ENCODE data around the gene ABCC6. TPM values are rescaled to one million over a fixed set of nuclear protein-coding genes. Genes with fewer than 3 reads are reported as not detected.

Gene ABCC6
- total RNA-seq, 1 donor from 2014 or later: 1.5 TPM

GRCh38 chr16:16131659-16132058 is 91.6 kb downstream of the ABCC6 start:
- Mint-ChIP-seq H3K4me3 (ENCODE audit: unreplicated experiment) (no peak overlapping the region), H3K9me3 (ENCODE audit: low read depth) (no peaks in the 10 kb centered on the region), H3K27me3 (ENCODE audit: low read depth) (no peaks in the 10 kb centered on the region), H3K4me1 (ENCODE audit: low read depth) (peaks cover 4% of the 10 kb centered on the region), H3K27ac (ENCODE audit: unreplicated experiment) (no peak overlapping the region), H3K36me3 (ENCODE audit: low read depth) (peaks cover 33% of the 10 kb centered on the region)
- no peak for TF ChIP-seq CTCF (IDR thresholded peaks at IDR 0.05)
- DNase-seq (ENCODE audit: low spot score): no peak

- H3K4me1 Mint-ChIP-seq (ENCODE audit: low read depth): peaks cover 4% of the 10 kb centered on the region
- H3K27ac Mint-ChIP-seq (ENCODE audit: unreplicated experiment): no peak overlapping the region
- TF ChIP-seq CTCF (IDR thresholded peaks at IDR 0.05): no peak
- H3K36me3 Mint-ChIP-seq (ENCODE audit: low read depth): peaks cover 31% of the 10 kb centered on the region
- H3K9me3 Mint-ChIP-seq (ENCODE audit: low read depth): no peaks in the 10 kb centered on the region
- no peak for DNase-seq (ENCODE audit: low spot score)
- H3K27me3 Mint-ChIP-seq (ENCODE audit: low read depth): no peaks in the 10 kb centered on the region
- no peak overlapping the region for H3K4me3 Mint-ChIP-seq (ENCODE audit: unreplicated experiment)
These were observed 92.1 kb downstream of the ABCC6 start for GRCh38 chr16:16131204-16131603.

GRCh38 chr16:16127469-16128116 is 95.7 kb downstream of the ABCC6 start:
- no peak for DNase-seq (ENCODE audit: low spot score)
- peak overlapping the region; percentile 54 for H3K27ac Mint-ChIP-seq (ENCODE audit: unreplicated experiment)
- peaks cover 34% of the 10 kb centered on the region for H3K36me3 Mint-ChIP-seq (ENCODE audit: low read depth)

GRCh38 chr16:16126896-16127295 is 96.4 kb downstream of the ABCC6 start:
- no peak for DNase-seq (ENCODE audit: low spot score)
- Mint-ChIP-seq H3K27me3 (ENCODE audit: low read depth) (no peaks in the 10 kb centered on the region), H3K4me3 (ENCODE audit: unreplicated experiment) (no peak overlapping the region), H3K27ac (ENCODE audit: unreplicated experiment) (no peak overlapping the region), H3K36me3 (ENCODE audit: low read depth) (peaks cover 35% of the 10 kb centered on the region), H3K4me1 (ENCODE audit: low read depth) (peaks cover 4% of the 10 kb centered on the region), H3K9me3 (ENCODE audit: low read depth) (peaks cover 12% of the 10 kb centered on the region)
- TF ChIP-seq CTCF (IDR thresholded peaks at IDR 0.05): no peak

More at GRCh38 chr16:16127469-16128116, 95.7 kb downstream of the ABCC6 start:
- peaks cover 12% of the 10 kb centered on the region for H3K9me3 Mint-ChIP-seq (ENCODE audit: low read depth)
- no peak overlapping the region for H3K4me3 Mint-ChIP-seq (ENCODE audit: unreplicated experiment)
- peak; percentile 97 for TF ChIP-seq CTCF (IDR thresholded peaks at IDR 0.05)
- no peaks in the 10 kb centered on the region for H3K27me3 Mint-ChIP-seq (ENCODE audit: low read depth)
- peaks cover 4% of the 10 kb centered on the region for H3K4me1 Mint-ChIP-seq (ENCODE audit: low read depth)

- H3K9me3 Mint-ChIP-seq (ENCODE audit: low read depth): peaks cover 12% of the 10 kb centered on the region
- DNase-seq (ENCODE audit: low spot score): no peak
- no peak for TF ChIP-seq CTCF (IDR thresholded peaks at IDR 0.05)
- peaks cover 4% of the 10 kb centered on the region for H3K4me1 Mint-ChIP-seq (ENCODE audit: low read depth)
- H3K4me3 Mint-ChIP-seq (ENCODE audit: unreplicated experiment): no peak overlapping the region
- H3K27ac Mint-ChIP-seq (ENCODE audit: unreplicated experiment): no peak overlapping the region
- peaks cover 39% of the 10 kb centered on the region for H3K36me3 Mint-ChIP-seq (ENCODE audit: low read depth)
- no peaks in the 10 kb centered on the region for H3K27me3 Mint-ChIP-seq (ENCODE audit: low read depth)
These were observed 98.3 kb downstream of the ABCC6 start for GRCh38 chr16:16124974-16125373.
